SK-N-SH (cell line): ENCODE results near the gene CDCP2.

Experiments used
- CHD2 ChIP-seq: fragments of 150-350 bp; IDR thresholded peaks from 2 replicates; pipeline ENCODE4 v1.6.1; 2018; ENCODE audit warnings: low read length; ENCODE audit not compliant: partially characterized antibody
- EP300 ChIP-seq, 2 experiments: IDR thresholded peaks; 2 replicates each; pipeline versions ENCODE4 v1.4.0 to v1.6.1; 2012; ENCODE audit warnings: borderline replicate concordance in 1 of 2, low read depth in 1 of 2, low read length in 1 of 2
- EZH2phosphoT487 ChIP-seq: fragments of 200-600 bp; sonication (generic); IDR thresholded peaks from 2 replicates; pipeline ENCODE4 v1.6.1; 2017; ENCODE audit warnings: low read depth, mixed run types, mild to moderate bottlenecking, antibody characterized with exemption, moderate library complexity, borderline replicate concordance
- JUND ChIP-seq: IDR thresholded peaks from 2 replicates; pipeline ENCODE4 v1.4.0; 2012
- POLR2AphosphoS5 ChIP-seq: IDR thresholded peaks from 2 replicates; pipeline ENCODE4 v1.6.1; 2012; ENCODE audit warnings: low read depth, low read length
- RCOR1 ChIP-seq: fragments of 150-350 bp; IDR thresholded peaks from 2 replicates; pipeline ENCODE4 v1.6.1; 2017; ENCODE audit warnings: antibody characterized with exemption, low read length
- TAF1 ChIP-seq: IDR thresholded peaks from 2 replicates; pipeline ENCODE4 v1.6.1; 2012; ENCODE audit warnings: low read depth, mild to moderate bottlenecking, low read length, moderate library complexity, borderline replicate concordance
- TEAD4 ChIP-seq: IDR thresholded peaks from 2 replicates; pipeline ENCODE4 v1.4.0; 2012; ENCODE audit warnings: mild to moderate bottlenecking, borderline replicate concordance; ENCODE audit not compliant: insufficient read depth
- USF1 ChIP-seq: IDR thresholded peaks from 2 replicates; pipeline ENCODE4 v1.4.0; 2012; ENCODE audit warnings: low read depth, borderline replicate concordance
- TF ChIP-seq, protein P1 (sequence below): fragments of 200-600 bp; sonication (generic); IDR thresholded peaks from 2 replicates; pipeline ENCODE4 v1.6.1; 2017; ENCODE audit warnings: antibody characterized with exemption, mild to moderate bottlenecking, moderate library complexity
- TF ChIP-seq, protein P2 (sequence below): IDR thresholded peaks from 2 replicates; pipeline ENCODE4 v1.6.1; 2012; ENCODE audit warnings: mild to moderate bottlenecking, low read depth, low read length, moderate library complexity
- TF ChIP-seq, protein P3 (sequence below): IDR thresholded peaks from 2 replicates; pipeline ENCODE4 v1.4.0; 2012; ENCODE audit warnings: low read depth
- TF ChIP-seq, protein P4 (sequence below): fragments of 150-350 bp; IDR thresholded peaks from 2 replicates; pipeline ENCODE4 v1.6.1; 2016; ENCODE audit warnings: mild to moderate bottlenecking, low read depth, low read length

GRCh38 chr1:54105080-54105479, 47.7 kb downstream of the CDCP2 start:
- TF ChIP-seq, protein P1, sequence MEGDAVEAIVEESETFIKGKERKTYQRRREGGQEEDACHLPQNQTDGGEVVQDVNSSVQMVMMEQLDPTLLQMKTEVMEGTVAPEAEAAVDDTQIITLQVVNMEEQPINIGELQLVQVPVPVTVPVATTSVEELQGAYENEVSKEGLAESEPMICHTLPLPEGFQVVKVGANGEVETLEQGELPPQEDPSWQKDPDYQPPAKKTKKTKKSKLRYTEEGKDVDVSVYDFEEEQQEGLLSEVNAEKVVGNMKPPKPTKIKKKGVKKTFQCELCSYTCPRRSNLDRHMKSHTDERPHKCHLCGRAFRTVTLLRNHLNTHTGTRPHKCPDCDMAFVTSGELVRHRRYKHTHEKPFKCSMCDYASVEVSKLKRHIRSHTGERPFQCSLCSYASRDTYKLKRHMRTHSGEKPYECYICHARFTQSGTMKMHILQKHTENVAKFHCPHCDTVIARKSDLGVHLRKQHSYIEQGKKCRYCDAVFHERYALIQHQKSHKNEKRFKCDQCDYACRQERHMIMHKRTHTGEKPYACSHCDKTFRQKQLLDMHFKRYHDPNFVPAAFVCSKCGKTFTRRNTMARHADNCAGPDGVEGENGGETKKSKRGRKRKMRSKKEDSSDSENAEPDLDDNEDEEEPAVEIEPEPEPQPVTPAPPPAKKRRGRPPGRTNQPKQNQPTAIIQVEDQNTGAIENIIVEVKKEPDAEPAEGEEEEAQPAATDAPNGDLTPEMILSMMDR: no peak
- TF ChIP-seq EP300 (IDR thresholded peaks at IDR 0.05; ENCODE audit: borderline replicate concordance in 1 of 2, low read depth in 1 of 2, low read length in 1 of 2) (no peak), POLR2AphosphoS5 (no peak), JUND (no peak), TEAD4 (no peak), USF1 (no peak), TAF1 (no peak), EZH2phosphoT487 (no peak), RCOR1 (no peak), CHD2 (no peak)
- TF ChIP-seq, protein P2, sequence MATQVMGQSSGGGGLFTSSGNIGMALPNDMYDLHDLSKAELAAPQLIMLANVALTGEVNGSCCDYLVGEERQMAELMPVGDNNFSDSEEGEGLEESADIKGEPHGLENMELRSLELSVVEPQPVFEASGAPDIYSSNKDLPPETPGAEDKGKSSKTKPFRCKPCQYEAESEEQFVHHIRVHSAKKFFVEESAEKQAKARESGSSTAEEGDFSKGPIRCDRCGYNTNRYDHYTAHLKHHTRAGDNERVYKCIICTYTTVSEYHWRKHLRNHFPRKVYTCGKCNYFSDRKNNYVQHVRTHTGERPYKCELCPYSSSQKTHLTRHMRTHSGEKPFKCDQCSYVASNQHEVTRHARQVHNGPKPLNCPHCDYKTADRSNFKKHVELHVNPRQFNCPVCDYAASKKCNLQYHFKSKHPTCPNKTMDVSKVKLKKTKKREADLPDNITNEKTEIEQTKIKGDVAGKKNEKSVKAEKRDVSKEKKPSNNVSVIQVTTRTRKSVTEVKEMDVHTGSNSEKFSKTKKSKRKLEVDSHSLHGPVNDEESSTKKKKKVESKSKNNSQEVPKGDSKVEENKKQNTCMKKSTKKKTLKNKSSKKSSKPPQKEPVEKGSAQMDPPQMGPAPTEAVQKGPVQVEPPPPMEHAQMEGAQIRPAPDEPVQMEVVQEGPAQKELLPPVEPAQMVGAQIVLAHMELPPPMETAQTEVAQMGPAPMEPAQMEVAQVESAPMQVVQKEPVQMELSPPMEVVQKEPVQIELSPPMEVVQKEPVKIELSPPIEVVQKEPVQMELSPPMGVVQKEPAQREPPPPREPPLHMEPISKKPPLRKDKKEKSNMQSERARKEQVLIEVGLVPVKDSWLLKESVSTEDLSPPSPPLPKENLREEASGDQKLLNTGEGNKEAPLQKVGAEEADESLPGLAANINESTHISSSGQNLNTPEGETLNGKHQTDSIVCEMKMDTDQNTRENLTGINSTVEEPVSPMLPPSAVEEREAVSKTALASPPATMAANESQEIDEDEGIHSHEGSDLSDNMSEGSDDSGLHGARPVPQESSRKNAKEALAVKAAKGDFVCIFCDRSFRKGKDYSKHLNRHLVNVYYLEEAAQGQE: no peak
- TF ChIP-seq, protein P3, sequence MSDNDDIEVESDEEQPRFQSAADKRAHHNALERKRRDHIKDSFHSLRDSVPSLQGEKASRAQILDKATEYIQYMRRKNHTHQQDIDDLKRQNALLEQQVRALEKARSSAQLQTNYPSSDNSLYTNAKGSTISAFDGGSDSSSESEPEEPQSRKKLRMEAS: no peak
- TF ChIP-seq, protein P4, sequence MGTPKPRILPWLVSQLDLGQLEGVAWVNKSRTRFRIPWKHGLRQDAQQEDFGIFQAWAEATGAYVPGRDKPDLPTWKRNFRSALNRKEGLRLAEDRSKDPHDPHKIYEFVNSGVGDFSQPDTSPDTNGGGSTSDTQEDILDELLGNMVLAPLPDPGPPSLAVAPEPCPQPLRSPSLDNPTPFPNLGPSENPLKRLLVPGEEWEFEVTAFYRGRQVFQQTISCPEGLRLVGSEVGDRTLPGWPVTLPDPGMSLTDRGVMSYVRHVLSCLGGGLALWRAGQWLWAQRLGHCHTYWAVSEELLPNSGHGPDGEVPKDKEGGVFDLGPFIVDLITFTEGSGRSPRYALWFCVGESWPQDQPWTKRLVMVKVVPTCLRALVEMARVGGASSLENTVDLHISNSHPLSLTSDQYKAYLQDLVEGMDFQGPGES: no peak
